Mesenchymal stem cell (in vitro differentiated cells and primary cell): ENCODE data around the gene CCDC81.
"Not testable (repeated sequence)": the region's sequence is repeated elsewhere in the genome, so short reads cannot be mapped to it uniquely, and the experiment has no call there.

ENCODE experiments used
- DNase-seq: peaks from one replicate; pipeline ENCODE4 v3.0.0-alpha.2; 2013
- H2AFZ ChIP-seq: one replicate; pipeline ENCODE4 v1.6.1; 2013; ENCODE audit warnings: low read depth, mild to moderate bottlenecking, control low read depth, inconsistent platforms, low read length, moderate library complexity
- H2AK5ac ChIP-seq: 2 replicates; pipeline ENCODE4 v1.6.1; 2013; ENCODE audit warnings: low read length, moderate library complexity, mild to moderate bottlenecking, inconsistent platforms; ENCODE audit not compliant: severe bottlenecking
- H2BK120ac ChIP-seq: one replicate; pipeline ENCODE4 v1.6.1; 2013; ENCODE audit warnings: low read depth, mild to moderate bottlenecking, inconsistent platforms, low read length, moderate library complexity
- H2BK12ac ChIP-seq, 2 experiments: one replicate each; pipeline ENCODE4 v1.6.1; 2013; ENCODE audit warnings: inconsistent platforms in 2 of 2, low read length in 2 of 2, mild to moderate bottlenecking in 2 of 2, moderate library complexity in 2 of 2, control low read depth in 1 of 2
- H2BK15ac ChIP-seq: one replicate; pipeline ENCODE4 v1.6.1; 2013; ENCODE audit warnings: mild to moderate bottlenecking, low read depth, inconsistent platforms; ENCODE audit not compliant: poor library complexity, severe bottlenecking
- H2BK5ac ChIP-seq: 2 replicates; pipeline ENCODE4 v1.6.1; 2013; ENCODE audit warnings: low read depth, mild to moderate bottlenecking, low read length, control low read depth, inconsistent platforms; ENCODE audit not compliant: poor library complexity, severe bottlenecking
- H3K14ac ChIP-seq, 2 experiments: one replicate each; pipeline ENCODE4 v1.6.1; 2013; ENCODE audit warnings: inconsistent platforms in 2 of 2, low read length in 2 of 2, control low read depth in 1 of 2, mild to moderate bottlenecking in 1 of 2, moderate library complexity in 1 of 2
- H3K18ac ChIP-seq, 2 experiments: one replicate each; pipeline ENCODE4 v1.6.1; 2013; ENCODE audit warnings: inconsistent platforms in 2 of 2, low read length in 2 of 2, control low read depth in 1 of 2, low read depth in 1 of 2, mild to moderate bottlenecking in 1 of 2
- H3K23ac ChIP-seq, 2 experiments: one replicate each; pipeline ENCODE4 v1.6.1; 2013; ENCODE audit warnings: inconsistent platforms in 2 of 2, low read length in 2 of 2, mild to moderate bottlenecking in 2 of 2, moderate library complexity in 2 of 2, control low read depth in 1 of 2
- H3K27ac ChIP-seq: 2 replicates; pipeline ENCODE4 v1.5.1; 2013; ENCODE audit warnings: mild to moderate bottlenecking, moderate library complexity, low read length, control low read depth, inconsistent platforms; ENCODE audit not compliant: poor library complexity, severe bottlenecking
- H3K27me3 ChIP-seq, 2 experiments: 2 replicates each; pipeline versions ENCODE4 v1.6.1 to v1.7.0; 2013; ENCODE audit warnings: low read length in 2 of 2, mild to moderate bottlenecking in 2 of 2, moderate library complexity in 2 of 2, control low read depth in 1 of 2, inconsistent platforms in 1 of 2; ENCODE audit not compliant: control insufficient read depth in 1 of 2, insufficient read depth in 1 of 2
- H3K36me3 ChIP-seq, 2 experiments: 2 replicates each; pipeline versions ENCODE4 v1.6.1 to v1.7.0; 2013; ENCODE audit warnings: low read length in 2 of 2, control low read depth in 1 of 2, inconsistent platforms in 1 of 2, low read depth in 1 of 2, mild to moderate bottlenecking in 1 of 2; ENCODE audit not compliant: insufficient read depth in 2 of 2, control insufficient read depth in 1 of 2
- H3K4ac ChIP-seq, 2 experiments: one replicate each; pipeline ENCODE4 v1.6.1; 2013; ENCODE audit warnings: inconsistent platforms in 2 of 2, low read length in 2 of 2, mild to moderate bottlenecking in 2 of 2, moderate library complexity in 2 of 2, control low read depth in 1 of 2, low read depth in 1 of 2
- H3K4me1 ChIP-seq: 2 replicates; pipeline ENCODE4 v1.6.1; 2013; ENCODE audit warnings: low read depth, low read length, control low read depth; ENCODE audit not compliant: control insufficient read depth, insufficient read depth
- H3K4me2 ChIP-seq: 2 replicates; pipeline ENCODE4 v1.6.1; 2013; ENCODE audit warnings: low read length, mild to moderate bottlenecking, inconsistent platforms; ENCODE audit not compliant: poor library complexity, severe bottlenecking
- H3K4me3 ChIP-seq, 2 experiments: 2 replicates each; pipeline versions ENCODE4 v1.5.1 to v1.7.0; 2013; ENCODE audit warnings: low read length in 2 of 2, mild to moderate bottlenecking in 2 of 2, control low read depth in 1 of 2, low read depth in 1 of 2; ENCODE audit not compliant: insufficient read depth in 1 of 2
- H3K79me1 ChIP-seq: replicated peaks from 2 replicates; pipeline ENCODE4 v1.6.1; 2013; ENCODE audit warnings: mild to moderate bottlenecking, control low read depth, low read length, inconsistent platforms; ENCODE audit not compliant: poor library complexity, severe bottlenecking
- H3K9ac ChIP-seq: 2 replicates; pipeline ENCODE4 v1.7.0; 2013; ENCODE audit warnings: mild to moderate bottlenecking, low read length, moderate library complexity
- H3K9me3 ChIP-seq: 2 replicates; pipeline ENCODE4 v1.7.0; 2013; ENCODE audit warnings: mild to moderate bottlenecking, low read length; ENCODE audit not compliant: control insufficient read depth
- H4K8ac ChIP-seq: one replicate; pipeline ENCODE4 v1.6.1; 2013; ENCODE audit warnings: inconsistent platforms, mild to moderate bottlenecking, low read length, moderate library complexity
- H4K91ac ChIP-seq: one replicate; pipeline ENCODE4 v1.6.1; 2013; ENCODE audit warnings: mild to moderate bottlenecking, low read length, inconsistent platforms
- WGBS: methylation state at CpG from one replicate; pipeline ENCODE4 v1.1.7; 2013; ENCODE audit warnings: mixed read lengths; 5-methylcytosine and 5-hydroxymethylcytosine counted together

Gene CCDC81

DNA sequence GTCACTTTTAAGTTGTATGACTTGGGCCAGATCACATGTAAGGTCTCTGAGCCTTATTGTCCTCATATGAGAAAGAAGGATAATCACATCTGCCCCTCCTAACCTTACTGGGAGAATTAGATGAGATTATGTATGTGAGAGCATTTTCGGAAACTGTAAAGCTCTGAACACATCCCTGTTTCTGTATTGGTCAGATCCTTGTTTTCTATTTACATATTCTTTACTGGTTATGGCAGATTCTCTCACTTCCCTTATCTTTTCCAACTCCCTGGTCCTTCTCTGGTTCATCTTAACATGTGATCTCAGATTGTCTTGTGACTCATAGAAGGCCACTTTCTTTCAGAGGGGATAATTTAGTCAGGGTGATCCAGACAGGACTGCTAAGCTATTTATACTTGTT is 41.8 kb downstream of the CCDC81 start:
- no peak overlapping the region for H3K14ac ChIP-seq

DNA sequence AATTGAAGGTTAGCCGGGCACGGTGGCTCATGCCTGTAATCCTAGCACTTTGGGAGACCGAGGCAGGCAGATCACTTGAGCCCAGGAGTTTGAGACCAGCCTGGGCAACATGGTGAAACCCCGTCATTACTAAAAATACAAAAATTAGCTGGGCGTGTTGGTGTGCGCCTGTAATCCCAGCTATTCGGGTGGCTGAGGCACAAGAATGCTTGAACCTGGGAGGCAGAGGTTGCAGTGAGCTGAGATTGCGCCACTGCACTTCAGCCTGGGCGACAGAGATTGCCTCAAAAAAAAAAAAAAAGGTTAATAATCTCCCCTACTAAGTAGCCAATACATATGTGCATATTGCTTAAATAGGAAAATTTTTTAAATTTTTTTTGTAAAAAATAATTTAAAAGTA is 42.3 kb downstream of the CCDC81 start:
- not testable (repeated sequence) for H3K23ac ChIP-seq, H3K4ac ChIP-seq, H3K4me3 ChIP-seq, H3K9me3 ChIP-seq, H2AK5ac ChIP-seq, H2BK15ac ChIP-seq, H3K14ac ChIP-seq, H2BK12ac ChIP-seq, DNase-seq, H2BK120ac ChIP-seq, H3K27me3 ChIP-seq, H3K36me3 ChIP-seq, H2BK5ac ChIP-seq, H2AFZ ChIP-seq, H4K8ac ChIP-seq, H4K91ac ChIP-seq, H3K27ac ChIP-seq, H3K9ac ChIP-seq, H3K4me2 ChIP-seq, H3K4me1 ChIP-seq, H3K18ac ChIP-seq, H3K79me1 ChIP-seq
- WGBS = 91% methylated on average over 7 of the region's 9 CpGs

More for the DNA sequence above, 41.8 kb downstream of the CCDC81 start:
- no peak overlapping the region for H2BK120ac ChIP-seq
- H3K4me2 ChIP-seq = no peak overlapping the region
- H3K79me1 ChIP-seq = no peaks in the 10 kb centered on the region
- WGBS = no CpG with 5 or more reads among the region's 1 CpG
- no peak overlapping the region for H3K9ac ChIP-seq
- H3K4me3 ChIP-seq = no peak overlapping the region
- peaks cover 3% of the 10 kb centered on the region for H3K4me1 ChIP-seq
- H3K27me3 ChIP-seq = no peaks in the 10 kb centered on the region
- H2AK5ac ChIP-seq = no peak overlapping the region
- DNase-seq = peak; percentile 56
- H2BK15ac ChIP-seq = no peak overlapping the region
- peaks cover 0 to 4% of the 10 kb centered on the region in 2 experiments for H3K36me3 ChIP-seq
- H4K91ac ChIP-seq = no peak overlapping the region
- no peaks in the 10 kb centered on the region for H3K9me3 ChIP-seq
- H2AFZ ChIP-seq = no peak overlapping the region
- H3K4ac ChIP-seq = no peak overlapping the region
- no peak overlapping the region for H2BK12ac ChIP-seq
- H3K27ac ChIP-seq = no peak overlapping the region
- no peak overlapping the region for H2BK5ac ChIP-seq
- H4K8ac ChIP-seq = no peak overlapping the region
- H3K18ac ChIP-seq = no peak overlapping the region
- H3K23ac ChIP-seq = no peak overlapping the region

DNA sequence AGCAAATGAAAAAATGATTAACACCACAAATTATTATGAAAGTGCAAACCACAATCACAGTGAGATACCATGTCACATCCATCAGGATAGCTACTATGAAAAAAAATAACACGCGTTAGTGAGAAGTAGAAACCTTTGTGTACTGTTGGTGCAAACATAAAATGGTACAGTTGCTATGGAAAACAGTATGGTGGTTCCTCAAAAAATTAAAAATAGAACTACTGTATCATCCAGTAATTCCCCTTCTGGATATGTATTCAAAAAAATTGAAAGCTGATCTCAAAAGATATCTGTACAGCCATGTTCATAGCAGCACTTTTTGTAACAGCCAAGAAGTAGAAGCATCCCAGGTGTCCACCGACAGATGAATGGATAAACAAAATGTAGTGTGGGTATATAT is 43.4 kb downstream of the CCDC81 start:
- WGBS = no CpG with 5 or more reads among the region's 3 CpGs
- H3K4me2 ChIP-seq = no peak overlapping the region

DNA sequence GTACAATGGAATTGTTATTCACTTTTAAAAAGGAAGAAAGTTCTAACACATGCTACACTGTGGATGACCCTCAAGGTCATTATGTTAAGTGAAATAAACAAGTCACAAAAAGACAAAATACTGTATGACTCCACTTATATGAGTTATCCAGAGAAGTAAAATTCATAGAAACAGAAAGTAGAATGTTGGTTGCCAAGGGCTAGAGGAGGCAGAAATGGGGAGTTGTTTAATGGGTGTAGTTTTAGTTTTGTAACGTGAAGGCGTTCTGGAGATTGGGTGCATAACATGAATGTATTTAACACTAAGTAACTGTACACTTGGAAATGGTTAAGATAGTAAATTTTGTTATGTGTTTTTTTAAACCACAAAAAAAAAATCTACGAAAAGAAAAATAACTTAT is 43.8 kb downstream of the CCDC81 start:
- WGBS = 100% methylated on average over 2 of the region's 3 CpGs
- Histone ChIP-seq H2BK12ac (no peak overlapping the region), H3K4ac (no peak overlapping the region), H3K4me1 (peaks cover 3% of the 10 kb centered on the region), H3K79me1 (no peaks in the 10 kb centered on the region), H3K27me3 (no peaks in the 10 kb centered on the region), H3K23ac (no peak overlapping the region), H3K4me3 (no peak overlapping the region), H4K8ac (no peak overlapping the region), H2AK5ac (no peak overlapping the region), H2AFZ (no peak overlapping the region), H3K18ac (no peak overlapping the region), H2BK15ac (no peak overlapping the region), H4K91ac (no peak overlapping the region), H3K36me3 (no peaks in the 10 kb centered on the region), H2BK120ac (no peak overlapping the region), H3K9ac (no peak overlapping the region), H2BK5ac (no peak overlapping the region), H3K4me2 (no peak overlapping the region), H3K9me3 (no peaks in the 10 kb centered on the region), H3K14ac (no peak overlapping the region), H3K27ac (no peak overlapping the region)
- DNase-seq = no peak

More for the DNA sequence above, 43.4 kb downstream of the CCDC81 start:
- no peak for DNase-seq
- no peak overlapping the region for H4K91ac ChIP-seq
- H3K23ac ChIP-seq = no peak overlapping the region
- no peak overlapping the region for H2AFZ ChIP-seq
- no peak overlapping the region for H2BK12ac ChIP-seq
- no peak overlapping the region for H3K4ac ChIP-seq
- no peaks in the 10 kb centered on the region for H3K27me3 ChIP-seq
- no peak overlapping the region for H2BK5ac ChIP-seq
- no peaks in the 10 kb centered on the region for H3K79me1 ChIP-seq
- H3K4me1 ChIP-seq = peaks cover 3% of the 10 kb centered on the region
- H3K27ac ChIP-seq = no peak overlapping the region
- H3K14ac ChIP-seq = no peak overlapping the region
- H3K36me3 ChIP-seq = peaks cover 0 to 1% of the 10 kb centered on the region in 2 experiments
- no peak overlapping the region for H4K8ac ChIP-seq
- H3K18ac ChIP-seq = no peak overlapping the region
- no peak overlapping the region for H2AK5ac ChIP-seq
- H3K4me3 ChIP-seq = no peak overlapping the region
- H2BK15ac ChIP-seq = no peak overlapping the region
- no peaks in the 10 kb centered on the region for H3K9me3 ChIP-seq
- H3K9ac ChIP-seq = no peak overlapping the region
- no peak overlapping the region for H2BK120ac ChIP-seq
